BJ (cell line): ENCODE measurements around the gene ACACB. TPM values are rescaled to one million over a fixed set of nuclear protein-coding genes. Genes with fewer than 3 reads are reported as not detected.

Source experiments
- CTCF ChIA-PET: fragments of 350-600 bp; formaldehyde crosslinking; extraction: SDS; loops from one replicate; lab custom pipeline; 2021; ENCODE audit warnings: antibody characterized with exemption, inconsistent platforms; lab: Yijun Ruan, JAX
- POLR2A ChIA-PET: fragments of 300-600 bp; sonication (Branson Sonifier 250); formaldehyde crosslinking; extraction: SDS; loops from one replicate; lab custom pipeline; 2021; ENCODE audit warnings: antibody characterized with exemption; lab: Charles Lee
- DNase-seq: peaks from one replicate; pipeline ENCODE4 v3.0.0-alpha.2; 2011; ENCODE audit warnings: low read depth
- H3K27me3 ChIP-seq: 2 replicates; pipeline ENCODE4 v1.6.0; 2011; ENCODE audit warnings: low read length; ENCODE audit not compliant: control insufficient read depth, insufficient read depth
- H3K36me3 ChIP-seq: 2 replicates; pipeline ENCODE4 v1.5.1; 2011; ENCODE audit warnings: low read length; ENCODE audit not compliant: control insufficient read depth, insufficient read depth
- H3K4me3 ChIP-seq: 2 replicates; pipeline ENCODE4 v1.5.1; 2011; ENCODE audit warnings: low read depth, mild to moderate bottlenecking, control low read depth, low read length
- CTCF ChIP-seq: IDR thresholded peaks from 2 replicates; pipeline ENCODE4 v1.5.1; 2011; ENCODE audit warnings: low read depth, mild to moderate bottlenecking, control low read depth, inconsistent platforms, low read length, moderate library complexity; ENCODE audit not compliant: insufficient read depth
- polyA plus RNA-seq: library from polyadenylated mRNA; depleted of rRNA; stranded (reverse); fragments of >200 nt; gene quantifications from 2 replicates; pipeline ENCODE4 v1.2.3, GENCODE V29; 2011

The ACACB gene
- polyA plus RNA-seq, 1 experiment, result 1.7 TPM

GRCh38 chr12:109092497-109093021 is 23.8 kb upstream of the ACACB start:
- CTCF ChIA-PET, result interaction anchor here (0.7 to 1.8 kb wide), 19 partner anchors 8 to 522 kb away, joined by 3 to 8 read pairs (median 4); partner anchors contain the start of gene SVOP
- TF ChIP-seq CTCF, result no peak
- Histone ChIP-seq H3K4me3 (peak overlapping the region; percentile 58), H3K27me3 (no peaks in the 10 kb centered on the region), H3K36me3 (peaks cover 4% of the 10 kb centered on the region; the same call in 1 of the 2 replicates)
- DNase-seq, result no peak
- POLR2A ChIA-PET, result interaction anchor here (0.5 kb wide), 1 partner anchor 253 kb away, joined by 3 read pairs; no protein-coding TSS in a partner anchor

- ChIA-PET CTCF (interaction anchor here (0.7 to 1.8 kb wide), 22 partner anchors 8 to 523 kb away, joined by 3 to 8 read pairs (median 4); partner anchors contain the start of gene SVOP), POLR2A (interaction anchor here (0.5 kb wide), 1 partner anchor 254 kb away, joined by 3 read pairs; no protein-coding TSS in a partner anchor)
- Histone ChIP-seq H3K36me3 (peaks cover 3% of the 10 kb centered on the region; the same call in 1 of the 2 replicates), H3K4me3 (peak within 1 kb of the TSS; percentile 58), H3K27me3 (no peaks in the 10 kb centered on the region)
- DNase-seq, result peak; percentile 27
- peak; percentile 99 for TF ChIP-seq CTCF
Observed at GRCh38 chr12:109093022-109093918, 23.1 kb upstream of the ACACB start, which contains the start of gene ALKBH2. Gene ALKBH2, minus strand, starts transcription at chr12:109093472. Its CDS starts 686 bp downstream, at chr12:109092786.

- CTCF ChIA-PET, result interaction anchor here (0.6 kb wide), 1 partner anchor 1279 kb away, joined by 3 read pairs; no protein-coding TSS in a partner anchor
- no peak for TF ChIP-seq CTCF
- POLR2A ChIA-PET, result no interaction called here
- Histone ChIP-seq H3K36me3 (peaks cover 1% of the 10 kb centered on the region; the same call in 1 of the 2 replicates), H3K4me3 (peak overlapping the region; percentile 50), H3K27me3 (no peaks in the 10 kb centered on the region)
- no peak for DNase-seq
Observed at GRCh38 chr12:109097140-109097434, 19.3 kb upstream of the ACACB start.

- H3K4me3 ChIP-seq, result peak within 1 kb of the TSS; percentile 79
- POLR2A ChIA-PET, result no interaction called here
- H3K27me3 ChIP-seq, result no peaks in the 10 kb centered on the region
- CTCF ChIA-PET, result interaction anchor here (0.6 to 4.8 kb wide), 3 partner anchors 13 to 1279 kb away, joined by 3 to 32 read pairs (median 4); no protein-coding TSS in a partner anchor
- no peak for TF ChIP-seq CTCF
- DNase-seq, result peak; percentile 63
- peaks cover 1% of the 10 kb centered on the region; the same call in 1 of the 2 replicates for H3K36me3 ChIP-seq
Observed at GRCh38 chr12:109097435-109098182, 18.8 kb upstream of the ACACB start, which contains the start of gene UNG. Gene UNG, plus strand, starts transcription at chr12:109097597. Its CDS starts 83 bp downstream, at chr12:109097680.
